ENCODE measurements around the gene PRR16. TPM values are rescaled to one million over a fixed set of nuclear protein-coding genes. Genes with fewer than 3 reads are reported as not detected.

PRR16 gene
- total and polyA plus RNA-seq, 2 of the 13 experiments (the other 11 are each of a cell fraction or from before 2014, with no cell fraction given): not detected

- Histone ChIP-seq H3K4me1 (ENCODE audit: insufficient read depth, low read length) (no peaks in the 10 kb centered on the region), H3K9me3 (ENCODE audit: low read length) (no peaks in the 10 kb centered on the region), H3K36me3 (replicated peaks in 1 of 2; ENCODE audit: control insufficient read depth in 1 of 2, insufficient read depth in 2 of 2, low read length in 2 of 2) (no peaks in the 10 kb centered on the region), H3K4me2 (ENCODE audit: low read depth, low read length) (no peak overlapping the region), H3K4me3 (replicated peaks in 1 of 3; ENCODE audit: insufficient read depth in 1 of 3, low read depth in 2 of 3, low read length in 3 of 3) (no peak overlapping the region), H3K9ac (ENCODE audit: insufficient read depth, low read depth, low read length) (no peak overlapping the region), H3K27ac (ENCODE audit: extremely low read length, insufficient read depth, low read length) (no peak overlapping the region), H3K27me3 (ENCODE audit: control insufficient read depth in 1 of 2, insufficient read depth in 2 of 2, low read length in 2 of 2) (no peaks in the 10 kb centered on the region), H3K79me2 (ENCODE audit: insufficient read depth, low read length) (no peaks in the 10 kb centered on the region), H2AFZ (ENCODE audit: low read length) (no peak overlapping the region), H4K20me1 (ENCODE audit: insufficient read depth, low read length) (no peaks in the 10 kb centered on the region)
- intact Hi-C loops (cut with micrococcal nuclease; ENCODE audit: unreplicated experiment) (no loop called here), in situ Hi-C loops (cut with HindIII; ENCODE audit: extremely low pct_ligation_motif_present, low pct_unique_long_range_greater_than_20kb) (no loop called here)
- ATAC-seq (no peak), DNase-seq (ENCODE audit: low spot score) (no peak), FAIRE-seq (no peak)
- ChIA-PET POLR2A (no interaction called here), CTCF (ENCODE audit: low intra/inter-chr PET ratio, low total read pairs) (no interaction called here)
- 0% methylated on average over 2 of the region's 2 CpGs for WGBS (ENCODE audit: low lambda C conversion rate)
- no TSS peak for BruUV-seq (replicated peaks)
- TF ChIP-seq GTF3A (CRISPR knock-in tag; conservative IDR thresholded peaks at IDR 0.05) (no peak), ARID4A (CRISPR knock-in tag; IDR thresholded peaks at IDR 0.05; ENCODE audit: borderline replicate concordance) (no peak), MAX (IDR thresholded peaks at IDR 0.05) (no peak), ZNF33A (CRISPR knock-in tag; IDR thresholded peaks at IDR 0.05; ENCODE audit: borderline replicate concordance) (no peak), CREBL2 (CRISPR knock-in tag; IDR thresholded peaks at IDR 0.05; ENCODE audit: borderline replicate concordance) (no peak), TARDBP (CRISPR knock-in tag; IDR thresholded peaks at IDR 0.05) (no peak), RBFOX2 (IDR thresholded peaks at IDR 0.05; ENCODE audit: low read depth, low read length) (no peak), PAX8 (CRISPR knock-in tag; IDR thresholded peaks at IDR 0.05; ENCODE audit: borderline replicate concordance) (no peak), HHEX (CRISPR knock-in tag; IDR thresholded peaks at IDR 0.05) (no peak)
Measured at GRCh38 chr5:120443607-120444006, 20.5 kb upstream of the PRR16 start.
